ENCODE results near the gene NSUN6. TPM values are rescaled to one million over a fixed set of nuclear protein-coding genes. Genes with fewer than 3 reads are reported as not detected.
"Not testable (repeated sequence)": the region's sequence is repeated elsewhere in the genome, so short reads cannot be mapped to it uniquely, and the experiment has no call there.

NSUN6 gene
- polyA plus RNA-seq, 4 donors = 6.0 to 21.9 (median 8.5) TPM

DNA sequence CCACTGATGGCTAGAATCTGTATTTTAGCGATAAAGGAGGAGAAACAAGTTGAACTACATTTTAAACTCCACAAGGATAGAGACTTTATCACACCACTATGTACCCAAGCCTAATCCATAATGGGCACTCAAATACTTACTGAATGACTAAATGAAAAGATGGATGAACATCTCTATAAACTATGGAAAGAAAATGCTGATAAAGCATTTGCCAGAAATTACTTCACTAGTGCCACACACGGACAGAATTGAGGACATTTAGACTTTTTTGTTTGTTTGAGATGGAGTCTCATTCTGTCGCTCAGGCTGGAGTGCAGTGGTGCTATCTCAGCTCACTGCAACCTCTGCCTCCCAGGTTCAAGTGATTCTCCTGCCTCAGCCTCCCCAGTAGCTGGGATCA is 1.7 kb upstream of the NSUN6 start:
- WGBS, 3 donors = 92 to 96% (median 95%) methylated on average over 3 of the region's 3 CpGs
- no peak overlapping the region for H3K4me3 ChIP-seq (ENCODE audit: low read depth in 1 of 3, low read length in 3 of 3)
- peaks cover 0 to 3% (median 0%) of the 10 kb centered on the region in 3 donors for H3K36me3 ChIP-seq (ENCODE audit: control insufficient read depth in 3 of 3, insufficient read depth in 2 of 3, low read depth in 1 of 3, low read length in 3 of 3)
- H3K27ac ChIP-seq (ENCODE audit: low read depth in 1 of 3, low read length in 2 of 3) = no peak overlapping the region
- DNase-seq = no peak
- peaks cover 2 to 5% (median 4%) of the 10 kb centered on the region in 3 donors for H3K4me1 ChIP-seq (ENCODE audit: control insufficient read depth in 3 of 3, insufficient read depth in 2 of 3, low read depth in 1 of 3, low read length in 2 of 3)
- H3K27me3 ChIP-seq (ENCODE audit: control insufficient read depth in 3 of 3, insufficient read depth in 3 of 3, low read length in 3 of 3) = no peaks in the 10 kb centered on the region
- H3K9me3 ChIP-seq (ENCODE audit: control insufficient read depth in 2 of 2, insufficient read depth in 1 of 2, low read depth in 1 of 2, low read length in 1 of 2) = no peaks in the 10 kb centered on the region
- FAIRE-seq = no peak

DNA sequence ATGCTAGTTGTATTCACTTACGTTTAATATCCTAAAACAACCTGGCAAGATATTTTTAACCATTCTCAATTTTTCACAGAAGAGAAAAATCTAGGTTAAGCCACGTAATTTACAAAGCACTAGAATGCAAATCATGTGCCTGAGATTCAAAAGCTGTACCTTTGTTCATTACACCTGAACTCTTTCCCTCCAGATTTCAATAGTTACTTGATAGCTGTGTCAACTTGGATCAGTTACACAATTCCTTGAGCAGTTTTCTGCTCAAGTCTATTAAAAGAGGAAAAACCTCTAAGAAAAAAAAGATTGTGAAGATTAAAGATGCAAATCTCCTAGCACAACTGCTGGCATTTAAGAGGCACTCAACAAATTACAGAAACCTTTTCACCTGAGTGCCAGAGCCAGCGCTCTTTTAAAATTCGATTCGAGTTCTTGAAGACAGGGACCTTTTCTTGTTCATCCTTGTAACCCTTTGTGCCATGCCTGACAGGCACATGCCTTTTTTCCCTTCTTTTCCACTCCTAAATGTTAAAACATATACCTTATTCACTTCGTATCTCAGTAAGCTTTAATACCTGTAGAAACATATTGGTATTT is 886 bp downstream of the NSUN6 start:
- H3K4me1 ChIP-seq (ENCODE audit: control insufficient read depth in 3 of 3, insufficient read depth in 2 of 3, low read depth in 1 of 3, low read length in 2 of 3) = peaks cover 2 to 5% (median 4%) of the 10 kb centered on the region in 3 donors
- no peaks in the 10 kb centered on the region for H3K27me3 ChIP-seq (ENCODE audit: control insufficient read depth in 3 of 3, insufficient read depth in 3 of 3, low read length in 3 of 3)
- WGBS, 3 donors = 1 to 5% (median 4%) methylated on average over 6 of the region's 6 CpGs
- FAIRE-seq (no peak), DNase-seq (peak; percentile 25 to 48)
- H3K36me3 ChIP-seq (ENCODE audit: control insufficient read depth in 3 of 3, insufficient read depth in 2 of 3, low read depth in 1 of 3, low read length in 3 of 3) = peaks cover 0 to 13% (median 0%) of the 10 kb centered on the region in 3 donors
- peak overlapping the region in 1 of 3 donors; percentile 89 for H3K27ac ChIP-seq (ENCODE audit: low read depth in 1 of 3, low read length in 2 of 3)
- peak overlapping the region in 2 of 3 donors; percentile 67 to 80 for H3K4me3 ChIP-seq (ENCODE audit: low read depth in 1 of 3, low read length in 3 of 3)
- no peaks in the 10 kb centered on the region for H3K9me3 ChIP-seq (ENCODE audit: control insufficient read depth in 2 of 2, insufficient read depth in 1 of 2, low read depth in 1 of 2, low read length in 1 of 2)

DNA sequence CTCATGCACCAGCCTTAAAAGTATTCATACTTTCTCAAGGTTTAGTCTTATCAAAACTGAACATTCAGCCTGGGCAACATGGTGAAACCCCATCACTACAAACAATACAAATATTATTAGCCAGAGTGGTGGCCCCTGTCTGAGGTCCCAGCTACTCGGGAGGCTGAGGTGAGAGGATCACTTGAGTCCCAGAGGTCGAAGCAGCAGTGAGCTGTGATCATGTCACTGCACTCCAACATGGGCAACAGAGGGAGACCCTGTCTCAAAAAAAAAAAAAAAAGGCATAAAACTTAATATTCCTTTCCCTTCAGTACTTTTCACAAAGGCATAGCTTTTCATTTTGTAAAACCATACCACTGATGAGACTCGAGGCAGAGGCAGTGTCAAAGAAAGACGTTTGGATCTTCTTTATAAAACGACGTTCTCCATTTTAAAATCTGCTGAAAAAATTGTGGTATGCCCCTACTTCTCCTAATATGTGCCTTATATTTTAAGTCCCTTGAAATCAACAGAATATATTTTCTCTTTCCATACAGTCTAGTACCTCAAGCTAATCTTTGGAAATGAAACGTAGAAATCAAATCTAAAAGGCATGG is 1.9 kb downstream of the NSUN6 start:
- Histone ChIP-seq H3K4me1 (ENCODE audit: control insufficient read depth in 3 of 3, insufficient read depth in 2 of 3, low read depth in 1 of 3, low read length in 2 of 3) (peaks cover 2 to 5% (median 4%) of the 10 kb centered on the region in 3 donors), H3K27me3 (ENCODE audit: control insufficient read depth in 3 of 3, insufficient read depth in 3 of 3, low read length in 3 of 3) (no peaks in the 10 kb centered on the region), H3K27ac (ENCODE audit: low read depth in 1 of 3, low read length in 2 of 3) (no peak overlapping the region), H3K36me3 (ENCODE audit: control insufficient read depth in 3 of 3, insufficient read depth in 2 of 3, low read depth in 1 of 3, low read length in 3 of 3) (peaks cover 0 to 14% (median 0%) of the 10 kb centered on the region in 3 donors), H3K4me3 (ENCODE audit: low read depth in 1 of 3, low read length in 3 of 3) (no peak overlapping the region), H3K9me3 (ENCODE audit: control insufficient read depth in 2 of 2, insufficient read depth in 1 of 2, low read depth in 1 of 2, low read length in 1 of 2) (no peaks in the 10 kb centered on the region)
- DNase-seq (no peak), FAIRE-seq (no peak)
- 51 to 68% (median 56%) methylated on average over 7 of the region's 7 CpGs for WGBS, 3 donors

DNA sequence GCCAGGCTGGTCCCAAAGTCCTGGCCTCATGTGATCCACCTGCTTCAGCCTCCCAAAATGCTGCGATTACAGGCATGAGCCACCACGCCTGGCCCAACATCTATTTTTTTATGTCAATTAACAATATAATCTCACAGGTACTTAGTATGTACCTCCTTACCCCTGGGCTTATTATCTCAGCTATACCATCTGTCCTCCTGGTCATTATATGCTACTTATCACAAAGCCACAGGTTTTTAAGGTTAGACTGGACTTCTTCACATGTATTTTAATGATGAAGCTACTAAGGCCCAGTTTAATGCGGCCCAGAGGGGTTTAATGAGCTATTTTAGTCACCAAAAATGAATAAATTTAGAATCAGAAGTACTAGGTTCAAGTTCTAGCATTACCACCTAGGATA is 3.4 kb downstream of the NSUN6 start:
- WGBS, 3 donors = 98 to 100% (median 99%) methylated on average over 3 of the region's 3 CpGs
- DNase-seq (no peak), FAIRE-seq (no peak)

DNA sequence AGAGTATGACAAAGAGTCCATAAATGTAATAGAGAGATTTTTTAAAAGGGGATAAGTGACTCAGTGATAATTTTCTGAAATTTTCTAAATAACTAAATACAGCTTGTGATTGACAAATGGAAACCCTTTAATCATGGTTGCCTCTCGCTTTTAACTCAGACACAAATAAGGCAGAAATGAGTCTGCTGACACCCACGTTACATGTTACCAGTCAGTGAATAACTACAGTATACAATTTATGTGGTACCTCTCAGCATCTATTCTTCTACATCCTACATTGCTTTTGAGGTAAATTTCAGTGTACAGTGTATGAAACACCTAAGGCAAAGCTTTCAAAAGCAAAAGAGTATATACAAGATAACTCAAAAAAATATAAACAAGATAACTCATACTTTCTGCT is 4.2 kb downstream of the NSUN6 start:
- Histone ChIP-seq H3K27me3 (ENCODE audit: control insufficient read depth in 3 of 3, insufficient read depth in 3 of 3, low read length in 3 of 3) (no peaks in the 10 kb centered on the region), H3K9me3 (ENCODE audit: control insufficient read depth in 2 of 2, insufficient read depth in 1 of 2, low read depth in 1 of 2, low read length in 1 of 2) (no peaks in the 10 kb centered on the region), H3K4me1 (ENCODE audit: control insufficient read depth in 3 of 3, insufficient read depth in 2 of 3, low read depth in 1 of 3, low read length in 2 of 3) (peaks cover 2 to 5% (median 4%) of the 10 kb centered on the region in 3 donors), H3K36me3 (ENCODE audit: control insufficient read depth in 3 of 3, insufficient read depth in 2 of 3, low read depth in 1 of 3, low read length in 3 of 3) (peaks cover 0 to 14% (median 0%) of the 10 kb centered on the region in 3 donors), H3K27ac (ENCODE audit: low read depth in 1 of 3, low read length in 2 of 3) (no peak overlapping the region), H3K4me3 (ENCODE audit: low read depth in 1 of 3, low read length in 3 of 3) (no peak overlapping the region)
- FAIRE-seq (no peak), DNase-seq (no peak)
- WGBS, 3 donors = 87 to 95% (median 89%) methylated on average over 2 of the region's 2 CpGs

More for the DNA sequence above, 3.4 kb downstream of the NSUN6 start:
- no peak overlapping the region for H3K27ac ChIP-seq (ENCODE audit: low read depth in 1 of 3, low read length in 2 of 3)
- peaks cover 2 to 5% (median 4%) of the 10 kb centered on the region in 3 donors for H3K4me1 ChIP-seq (ENCODE audit: control insufficient read depth in 3 of 3, insufficient read depth in 2 of 3, low read depth in 1 of 3, low read length in 2 of 3)
- H3K9me3 ChIP-seq (ENCODE audit: control insufficient read depth in 2 of 2, insufficient read depth in 1 of 2, low read depth in 1 of 2, low read length in 1 of 2) = no peaks in the 10 kb centered on the region
- peaks cover 0 to 12% (median 0%) of the 10 kb centered on the region in 3 donors for H3K36me3 ChIP-seq (ENCODE audit: control insufficient read depth in 3 of 3, insufficient read depth in 2 of 3, low read depth in 1 of 3, low read length in 3 of 3)
- H3K4me3 ChIP-seq (ENCODE audit: low read depth in 1 of 3, low read length in 3 of 3) = no peak overlapping the region
- H3K27me3 ChIP-seq (ENCODE audit: control insufficient read depth in 3 of 3, insufficient read depth in 3 of 3, low read length in 3 of 3) = no peaks in the 10 kb centered on the region

DNA sequence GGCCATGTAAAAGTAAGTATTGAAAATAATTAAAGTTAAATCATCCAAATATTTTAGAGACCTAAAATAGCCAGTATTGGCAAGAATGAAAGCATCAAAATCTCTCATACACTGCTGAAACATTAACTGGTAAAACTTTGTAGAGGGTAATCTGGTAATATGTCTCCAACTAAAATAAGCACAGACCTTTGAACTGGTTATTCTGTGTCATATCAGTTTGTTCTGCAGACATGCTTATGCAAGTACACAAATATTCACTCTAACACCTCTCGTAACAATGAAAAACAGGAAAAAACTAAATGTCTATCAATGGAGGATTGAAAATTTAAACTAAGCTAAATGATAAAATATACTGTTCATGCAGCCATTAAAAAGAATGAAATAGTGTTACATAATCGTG is 11.7 kb downstream of the NSUN6 start:
- H3K9me3 ChIP-seq (ENCODE audit: control insufficient read depth in 2 of 2, insufficient read depth in 1 of 2, low read depth in 1 of 2, low read length in 1 of 2); H3K36me3 ChIP-seq (ENCODE audit: control insufficient read depth in 3 of 3, insufficient read depth in 2 of 3, low read depth in 1 of 3, low read length in 3 of 3); H3K27me3 ChIP-seq (ENCODE audit: control insufficient read depth in 3 of 3, insufficient read depth in 3 of 3, low read length in 3 of 3); DNase-seq; H3K4me3 ChIP-seq (ENCODE audit: low read depth in 1 of 3, low read length in 3 of 3): not testable (repeated sequence)
- H3K4me1 ChIP-seq (ENCODE audit: control insufficient read depth in 3 of 3, insufficient read depth in 2 of 3, low read depth in 1 of 3, low read length in 2 of 3) = peaks cover 0 to 25% (median 0%) of the 10 kb centered on the region in 3 donors
- FAIRE-seq = peak; percentile 92
- peak overlapping the region in 1 of 3 donors; percentile 54 for H3K27ac ChIP-seq (ENCODE audit: low read depth in 1 of 3, low read length in 2 of 3)
- WGBS, 3 donors = 45 to 76% (median 52%) methylated on average over 2 of the region's 2 CpGs

DNA sequence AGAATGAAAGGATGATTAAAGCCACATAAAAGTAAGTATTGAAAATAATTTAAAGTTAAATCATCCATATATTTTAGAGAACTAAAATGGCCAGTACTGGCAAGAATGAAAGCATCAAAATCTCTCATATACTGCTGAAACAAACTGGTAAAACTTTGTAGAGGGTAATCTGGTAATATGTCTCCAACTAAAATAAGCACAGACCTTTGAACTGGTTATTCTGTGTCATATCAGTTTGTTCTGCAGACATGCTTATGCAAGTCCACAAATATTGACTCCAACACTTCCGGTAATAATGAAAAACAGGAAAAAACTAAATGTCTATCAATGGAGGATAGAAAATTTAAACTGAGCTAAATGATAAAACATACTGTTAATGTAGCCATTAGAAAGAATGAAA is 14.0 kb downstream of the NSUN6 start:
- H3K27me3 ChIP-seq (ENCODE audit: control insufficient read depth in 3 of 3, insufficient read depth in 3 of 3, low read length in 3 of 3); H3K4me3 ChIP-seq (ENCODE audit: low read depth in 1 of 3, low read length in 3 of 3); H3K9me3 ChIP-seq (ENCODE audit: control insufficient read depth in 2 of 2, insufficient read depth in 1 of 2, low read depth in 1 of 2, low read length in 1 of 2); H3K36me3 ChIP-seq (ENCODE audit: control insufficient read depth in 3 of 3, insufficient read depth in 2 of 3, low read depth in 1 of 3, low read length in 3 of 3): not testable (repeated sequence)
- FAIRE-seq (peak; percentile 89), DNase-seq (peak in 1 of 2 donors; percentile 50)
- Histone ChIP-seq H3K4me1 (ENCODE audit: control insufficient read depth in 3 of 3, insufficient read depth in 2 of 3, low read depth in 1 of 3, low read length in 2 of 3) (peaks cover 0 to 25% (median 0%) of the 10 kb centered on the region in 3 donors), H3K27ac (ENCODE audit: low read depth in 1 of 3, low read length in 2 of 3) (peak overlapping the region in 1 of 3 donors; percentile 68)
- WGBS, 3 donors = 15 to 55% (median 41%) methylated on average over 1 of the region's 1 CpG

DNA sequence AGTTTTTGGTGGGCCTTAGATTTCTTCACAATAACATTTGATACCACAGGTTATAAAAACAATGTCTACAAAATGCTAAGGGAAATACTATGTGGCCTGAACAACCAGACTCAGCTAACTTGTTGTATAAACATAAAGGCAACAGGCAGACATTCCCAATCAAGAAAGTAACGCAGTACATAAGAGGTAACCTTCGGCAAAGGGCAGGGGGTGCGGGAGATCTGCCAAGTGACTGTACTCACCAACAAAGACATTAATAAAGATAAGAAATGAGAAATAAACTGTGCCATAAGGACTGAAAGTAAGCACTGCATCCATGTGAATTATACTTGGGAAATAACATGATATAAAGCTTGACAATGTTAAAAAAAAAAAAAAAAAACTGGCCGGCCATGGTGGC is 15.4 kb downstream of the NSUN6 start:
- Histone ChIP-seq H3K4me3 (ENCODE audit: low read depth in 1 of 3, low read length in 3 of 3) (no peak overlapping the region), H3K27ac (ENCODE audit: low read depth in 1 of 3, low read length in 2 of 3) (no peak overlapping the region), H3K36me3 (ENCODE audit: control insufficient read depth in 3 of 3, insufficient read depth in 2 of 3, low read depth in 1 of 3, low read length in 3 of 3) (peaks cover 0 to 2% (median 0%) of the 10 kb centered on the region in 3 donors), H3K9me3 (ENCODE audit: control insufficient read depth in 2 of 2, insufficient read depth in 1 of 2, low read depth in 1 of 2, low read length in 1 of 2) (no peaks in the 10 kb centered on the region), H3K27me3 (ENCODE audit: control insufficient read depth in 3 of 3, insufficient read depth in 3 of 3, low read length in 3 of 3) (no peaks in the 10 kb centered on the region), H3K4me1 (ENCODE audit: control insufficient read depth in 3 of 3, insufficient read depth in 2 of 3, low read depth in 1 of 3, low read length in 2 of 3) (peaks cover 0 to 25% (median 0%) of the 10 kb centered on the region in 3 donors)
- DNase-seq (peak in 1 of 2 donors; percentile 84), FAIRE-seq (peak; percentile 26)
- WGBS, 3 donors = 12 to 61% (median 37%) methylated on average over 4 of the region's 4 CpGs

All from small intestine (tissue), 7 donors.